Activated CD8-positive, alpha-beta memory T cell treated with anti-CD3 and anti-CD28 coated beads for 48 hours (primary cell): ENCODE results near the gene PCSK4.
"Not testable (repeated sequence)": the region's sequence is repeated elsewhere in the genome, so short reads cannot be mapped to it uniquely, and the experiment has no call there.

ENCODE experiments used
- DNase-seq, 3 experiments: peaks; one replicate each; pipeline ENCODE4 v3.0.0-alpha.2; 2020; ENCODE audit warnings: low read depth in 2 of 3, low spot score in 2 of 3

Gene PCSK4

GRCh38 chr19:1490311-1491113 is at the start of gene PCSK4:
Gene PCSK4 (minus strand): TSS chr19:1490350. CDS start chr19:1490346, 4 bp downstream.
- DNase-seq, result peak; percentile 92 to 97 (median 92)

GRCh38 chr19:1539749-1540148 is 49.6 kb upstream of the PCSK4 start:
- DNase-seq, result not testable (repeated sequence)

- DNase-seq, result no peak
Observed at GRCh38 chr19:1538978-1539377, 48.8 kb upstream of the PCSK4 start.

GRCh38 chr19:1535699-1536098 is 45.5 kb upstream of the PCSK4 start:
- not testable (repeated sequence) for DNase-seq

GRCh38 chr19:1534972-1535371 is 44.8 kb upstream of the PCSK4 start:
- no peak for DNase-seq

- no peak for DNase-seq
Observed at GRCh38 chr19:1533510-1534150, 43.5 kb upstream of the PCSK4 start.

- DNase-seq, result no peak
Observed at GRCh38 chr19:1532003-1532402, 41.9 kb upstream of the PCSK4 start.

GRCh38 chr19:1531587-1531986 is 41.4 kb upstream of the PCSK4 start:
- DNase-seq, result no peak

GRCh38 chr19:1530856-1531255 is 40.7 kb upstream of the PCSK4 start:
- DNase-seq, result not testable (repeated sequence)

GRCh38 chr19:1529430-1529816 is 39.3 kb upstream of the PCSK4 start:
- no peak for DNase-seq

- DNase-seq, result no peak
Observed at GRCh38 chr19:1528596-1529429, 38.7 kb upstream of the PCSK4 start.

GRCh38 chr19:1527650-1528309 is 37.6 kb upstream of the PCSK4 start:
- DNase-seq, result no peak

GRCh38 chr19:1526979-1527649 is 37.0 kb upstream of the PCSK4 start:
- no peak for DNase-seq

GRCh38 chr19:1526066-1526778 is 36.1 kb upstream of the PCSK4 start:
- no peak for DNase-seq

- DNase-seq, result no peak
Observed at GRCh38 chr19:1525343-1525742, 35.2 kb upstream of the PCSK4 start.

- DNase-seq, result no peak
Observed at GRCh38 chr19:1524972-1525325, 34.8 kb upstream of the PCSK4 start.

- no peak for DNase-seq
Observed at GRCh38 chr19:1524287-1524971, 34.3 kb upstream of the PCSK4 start.

GRCh38 chr19:1523412-1524286 is 33.5 kb upstream of the PCSK4 start, which contains the start of gene PLK5:
Gene PLK5 (plus strand): TSS chr19:1524077. CDS start chr19:1526997, 2,920 bp downstream.
- no peak for DNase-seq
